Left renal cortex interstitium (tissue), 4 donors: ENCODE data around the gene MRPS11. TPM values are rescaled to one million over a fixed set of nuclear protein-coding genes. Genes with fewer than 3 reads are reported as not detected.
"Not testable (repeated sequence)": the region's sequence is repeated elsewhere in the genome, so short reads cannot be mapped to it uniquely, and the experiment has no call there.

Source experiments
- DNase-seq, 4 donors: peaks; one replicate each; pipeline ENCODE4 v3.0.0-alpha.2; 2013; ENCODE audit warnings: low read depth in 4 of 4, low spot score in 2 of 4, missing footprints in 1 of 4
- polyA plus RNA-seq, 4 donors: library from polyadenylated mRNA; unstranded; fragments of 120-200 nt; gene quantifications; one replicate each; pipeline ENCODE4 v1.2.1, GENCODE V29; 2013; ENCODE audit not compliant: insufficient read length in 4 of 4

MRPS11 gene
- polyA plus RNA-seq, 4 donors: 43.2 to 55.1 (median 49.2) TPM

DNA sequence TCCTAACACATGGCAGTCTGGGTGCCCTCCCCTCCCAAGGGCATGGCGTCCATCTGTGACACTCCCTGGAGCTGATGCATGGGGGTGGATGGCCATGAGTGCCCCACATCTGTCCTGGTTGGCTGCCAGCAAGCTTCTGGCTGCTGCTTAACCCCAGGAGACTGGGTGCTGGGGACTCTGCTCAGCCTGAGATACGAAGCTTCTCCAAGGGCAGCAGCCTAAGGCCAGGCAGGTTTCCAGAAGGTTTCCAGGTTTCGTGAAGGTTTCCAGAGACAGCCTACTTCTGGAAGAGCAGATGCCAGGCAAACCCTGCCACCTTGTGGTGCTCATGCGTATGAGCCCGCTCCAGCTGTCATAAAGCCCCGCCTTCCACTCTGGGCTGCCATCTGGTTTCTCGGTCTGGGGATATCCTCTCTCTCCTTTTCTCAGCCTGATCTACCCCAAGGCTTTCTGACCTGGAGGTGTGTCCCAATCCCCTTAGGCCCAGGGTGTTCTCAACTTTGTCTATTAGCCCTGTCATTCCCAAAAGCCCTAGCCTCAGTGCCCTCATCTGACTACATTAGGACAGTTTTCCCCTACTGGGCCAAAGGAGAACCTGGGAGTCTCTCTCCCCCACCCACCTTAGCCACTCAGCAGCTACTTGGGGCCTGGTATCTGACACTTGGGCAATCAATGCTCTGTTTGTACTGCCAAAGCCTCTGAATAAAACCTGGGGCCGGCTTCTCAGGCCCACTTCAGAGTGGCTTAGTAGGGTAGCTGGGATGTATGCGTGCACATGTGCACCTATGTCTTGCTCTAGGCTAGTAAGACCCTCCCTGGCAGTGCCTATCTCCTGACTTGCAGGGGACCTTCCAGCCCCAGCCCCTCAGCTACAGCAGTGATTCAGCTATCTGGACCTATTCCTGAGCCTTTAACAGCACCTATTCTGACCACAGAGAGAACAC is 12.4 kb upstream of the MRPS11 start:
- peak in 2 of 4 donors; percentile 29 to 50 for DNase-seq

DNA sequence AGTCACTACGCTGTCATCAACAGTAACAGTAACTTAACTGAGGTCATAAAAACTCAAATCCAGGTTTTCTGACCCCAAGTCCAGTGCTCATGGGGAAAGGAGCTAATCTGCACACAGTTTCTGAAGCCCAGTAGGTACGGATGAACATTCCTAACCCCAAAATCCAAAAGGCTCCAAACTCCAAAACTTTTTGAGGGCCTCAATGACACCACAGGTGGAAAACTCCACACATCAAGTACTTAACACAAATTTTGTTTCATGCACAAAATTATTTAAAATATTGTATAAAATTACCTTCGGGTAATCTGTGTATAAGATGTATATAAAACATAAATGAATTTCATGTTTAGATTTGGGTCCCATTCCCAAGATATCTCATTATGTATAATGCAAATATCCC is 10.8 kb upstream of the MRPS11 start:
- no peak for DNase-seq

GRCh38 chr15:88463870-88464532 is 3.5 kb upstream of the MRPS11 start:
- DNase-seq: no peak

DNA sequence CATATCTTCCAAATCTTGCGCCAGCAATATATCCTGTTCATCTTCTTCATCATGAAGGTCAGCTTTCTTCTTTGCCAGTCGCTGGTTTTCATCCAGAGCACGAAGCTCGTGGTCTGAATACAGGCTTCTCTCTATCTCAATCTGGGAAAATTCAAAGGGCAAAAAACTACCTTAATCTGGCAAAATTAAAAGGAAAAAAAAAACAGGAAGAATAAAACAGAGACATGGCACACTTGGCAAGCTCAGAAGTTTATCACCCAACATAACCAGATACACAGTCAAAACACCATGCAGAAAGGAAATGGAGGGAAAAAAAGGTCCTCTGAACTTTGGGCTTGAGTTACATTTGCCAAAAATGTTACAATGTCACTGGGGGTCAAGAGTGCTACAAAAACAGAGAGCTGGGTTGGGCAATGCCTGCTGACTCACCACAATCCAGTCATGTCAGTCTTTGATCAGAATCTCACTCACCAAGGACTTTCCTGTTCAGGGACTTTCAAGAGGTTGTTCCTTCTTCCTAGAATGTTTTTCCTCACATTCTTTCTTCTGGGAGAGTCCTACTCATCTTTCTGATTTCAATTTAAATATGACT is 1.8 kb upstream of the MRPS11 start:
- no peak for DNase-seq

DNA sequence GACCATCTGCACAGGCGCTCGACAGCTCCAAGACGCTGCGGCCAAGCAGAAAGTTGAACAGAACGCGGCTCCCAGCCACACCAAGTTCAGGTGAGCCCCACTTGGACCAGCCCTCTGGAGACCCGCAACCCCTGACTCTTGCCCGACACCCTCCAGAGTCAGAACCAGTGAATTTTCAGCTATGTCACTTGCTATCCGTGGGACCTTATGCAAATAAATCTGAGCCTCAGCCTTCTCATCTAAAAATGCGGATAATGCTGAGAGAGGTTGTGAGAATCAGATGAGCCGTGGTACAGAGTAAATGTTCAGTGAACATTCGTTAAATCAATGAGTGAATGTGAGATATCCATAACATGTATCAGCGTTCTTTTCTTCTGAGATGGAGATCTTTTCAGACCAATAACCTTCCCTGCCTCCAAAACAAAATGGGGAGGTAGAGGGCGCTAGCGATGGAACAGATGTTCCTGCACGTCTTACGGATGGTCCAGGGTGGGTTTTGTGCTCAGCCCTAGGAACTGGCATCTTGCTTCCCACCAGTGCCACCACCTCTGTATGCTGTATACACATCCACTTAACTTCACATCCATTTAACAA is 524 bp downstream of the MRPS11 start:
- no peak for DNase-seq

GRCh38 chr15:88468721-88469120 is 1.2 kb downstream of the MRPS11 start:
- not testable (repeated sequence) for DNase-seq

DNA sequence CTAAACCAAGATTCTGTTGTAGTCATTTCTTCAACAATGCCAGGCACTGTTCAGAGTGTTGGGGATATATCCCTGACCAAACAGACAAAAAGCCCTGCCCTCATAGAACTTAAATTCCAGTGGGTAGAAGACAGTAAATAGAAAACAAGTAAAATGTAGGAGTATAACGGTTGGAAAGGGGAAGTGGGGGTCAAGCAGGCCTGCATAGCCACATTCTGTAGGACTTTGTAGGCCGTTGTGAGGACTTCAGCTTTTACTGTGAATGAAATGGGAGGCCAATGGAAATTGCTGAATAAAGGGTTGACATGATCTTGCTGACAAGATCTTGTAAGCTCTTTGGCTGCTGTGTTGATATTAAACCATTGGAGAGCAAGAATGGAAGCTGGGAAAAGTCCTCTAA is 1.8 kb downstream of the MRPS11 start:
- DNase-seq: no peak

DNA sequence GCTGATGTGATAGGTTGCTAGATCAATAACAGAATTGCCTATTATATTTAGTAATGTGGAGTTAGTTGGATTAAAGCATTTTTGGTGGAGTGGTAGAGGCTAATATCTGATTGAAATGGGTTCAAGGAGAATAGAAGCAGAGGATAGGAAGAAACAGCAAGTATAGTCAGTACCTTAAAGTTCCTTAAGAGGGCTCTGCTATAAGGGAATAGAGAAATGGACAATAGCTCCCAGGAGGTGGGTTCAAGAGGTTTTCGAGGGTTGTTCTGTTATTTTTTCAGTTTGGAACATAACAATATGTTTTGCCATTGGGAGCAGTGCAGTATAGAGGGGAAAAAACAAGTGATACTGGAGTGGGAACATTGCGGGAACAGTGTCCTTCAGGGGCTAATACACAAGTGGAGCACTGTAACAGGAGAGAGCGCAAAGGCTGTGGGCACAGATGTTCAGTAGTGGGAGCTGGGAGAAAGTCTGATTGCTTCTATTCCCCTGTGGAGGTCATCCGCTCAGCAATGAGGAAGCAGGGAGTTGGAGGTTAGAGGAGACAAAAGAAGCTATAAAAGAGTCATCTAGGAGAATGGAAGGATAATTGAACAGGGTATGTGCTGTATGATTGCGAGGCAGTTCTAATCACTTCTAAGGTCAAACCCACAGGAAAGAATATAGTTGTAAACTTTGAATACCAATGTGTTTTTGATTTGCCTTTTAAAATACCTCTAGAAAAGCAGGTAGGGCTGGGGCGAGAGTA is 3.3 kb downstream of the MRPS11 start:
- no peak for DNase-seq

- no peak for DNase-seq
Measured at GRCh38 chr15:88472225-88472624, 4.7 kb downstream of the MRPS11 start.

- DNase-seq: not testable (repeated sequence)
Measured at GRCh38 chr15:88473661-88474293, 6.3 kb downstream of the MRPS11 start.

DNA sequence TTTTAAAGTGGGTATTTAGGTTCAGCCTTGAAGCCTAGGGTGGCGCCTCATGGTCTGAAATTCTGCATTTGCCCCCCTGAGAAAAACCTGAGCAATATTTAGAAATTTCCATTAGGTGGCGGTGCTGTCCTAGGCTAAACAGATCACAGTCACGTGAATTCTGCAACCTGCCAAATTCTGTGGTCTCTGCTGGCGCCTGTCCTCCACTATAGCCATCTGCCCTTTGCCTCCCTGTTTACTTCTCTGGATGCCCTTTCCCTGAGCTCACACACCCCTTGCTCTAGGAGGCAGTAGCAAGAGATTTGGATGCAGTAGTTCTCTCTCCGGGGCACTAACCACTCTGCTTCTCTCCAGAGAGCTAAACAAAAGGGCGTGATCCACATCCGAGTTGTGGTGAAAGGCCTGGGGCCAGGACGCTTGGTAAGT is 9.1 kb downstream of the MRPS11 start:
- peak in 1 of 4 donors; percentile 13 for DNase-seq

DNA sequence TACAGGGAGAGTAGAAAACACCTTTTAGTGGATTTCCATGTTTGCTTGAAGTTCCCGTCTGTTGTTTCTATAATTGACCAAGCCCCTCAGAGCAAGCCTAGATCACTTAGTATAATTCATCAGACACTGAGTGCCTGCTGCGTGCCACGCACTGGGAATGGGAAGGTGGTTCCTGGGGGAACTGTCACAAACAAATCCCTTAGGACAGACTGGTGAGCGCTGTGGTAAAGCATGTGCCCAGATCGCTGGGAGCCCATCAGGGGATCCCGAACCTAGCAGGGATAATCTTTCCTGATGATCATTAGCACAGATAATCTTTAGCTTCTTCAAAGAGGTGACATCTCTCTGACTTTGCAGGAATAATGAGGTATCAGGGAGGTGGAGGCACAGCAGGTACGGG is 9.6 kb downstream of the MRPS11 start:
- DNase-seq: no peak

- DNase-seq: no peak
Measured at GRCh38 chr15:88477904-88478303, 10.4 kb downstream of the MRPS11 start.

- DNase-seq: no peak
Measured at GRCh38 chr15:88479169-88479568, 11.7 kb downstream of the MRPS11 start.

GRCh38 chr15:88480981-88481380 is 13.5 kb downstream of the MRPS11 start:
- DNase-seq: no peak

GRCh38 chr15:88482263-88482662 is 14.8 kb downstream of the MRPS11 start:
- DNase-seq: no peak

GRCh38 chr15:88484682-88485331 is 17.3 kb downstream of the MRPS11 start:
- DNase-seq: peak in 1 of 4 donors; percentile 51

- DNase-seq: no peak
Measured at GRCh38 chr15:88487178-88487795, 19.8 kb downstream of the MRPS11 start.
